LNCAP (cell line): ENCODE measurements around the gene RAET1E.

Experiments
- CTCF ChIP-seq: fragments of 450-650 bp; IDR thresholded peaks from 2 replicates; pipeline ENCODE4 v1.5.1; 2017; ENCODE audit warnings: mild to moderate bottlenecking

The RAET1E gene

GRCh38 chr6:149913085-149913484 is 15.2 kb upstream of the RAET1E start:
- TF ChIP-seq CTCF, result no peak

GRCh38 chr6:149910721-149911151 is 12.8 kb upstream of the RAET1E start:
- no peak for TF ChIP-seq CTCF

- no peak for TF ChIP-seq CTCF
Observed at GRCh38 chr6:149909701-149910470, 12.0 kb upstream of the RAET1E start.

- no peak for TF ChIP-seq CTCF
Observed at GRCh38 chr6:149907317-149907716, 9.4 kb upstream of the RAET1E start.

- no peak for TF ChIP-seq CTCF
Observed at GRCh38 chr6:149906405-149906804, 8.5 kb upstream of the RAET1E start.

GRCh38 chr6:149905911-149906371 is 8.0 kb upstream of the RAET1E start:
- TF ChIP-seq CTCF, result no peak

- TF ChIP-seq CTCF, result no peak
Observed at GRCh38 chr6:149905371-149905910, 7.5 kb upstream of the RAET1E start.
